Caco-2 (cell line): Measurements from ENCODE around the gene DCD. TPM values are rescaled to one million over a fixed set of nuclear protein-coding genes. Genes with fewer than 3 reads are reported as not detected.

Experiments used
- BruUV-seq: library from RNA; stranded (reverse); fragments of 400-500 nt; replicated peaks from 2 replicates; lab custom pipeline; 2021; lab: Mats Ljungman, UMichigan
- CTCF ChIA-PET: fragments of 300-600 bp; sonication (Branson Sonifier 250); formaldehyde crosslinking; loops from one replicate; lab custom pipeline; 2022; ENCODE audit warnings: antibody characterized with exemption; lab: Charles Lee
- POLR2A ChIA-PET: fragments of 300-600 bp; sonication (Branson Sonifier 250); formaldehyde crosslinking; loops from one replicate; lab custom pipeline; 2022; ENCODE audit warnings: antibody characterized with exemption; lab: Charles Lee
- DNase-seq, 2 experiments: peaks; one replicate each; pipeline versions ENCODE4 v3.0.0 to v3.0.0-alpha.2; 2020 to 2022
- H3K27me3 ChIP-seq: replicated peaks from 2 replicates; pipeline ENCODE4 v1.6.0; 2011; ENCODE audit warnings: low read length; ENCODE audit not compliant: control insufficient read depth, insufficient read depth
- H3K36me3 ChIP-seq: 2 replicates; pipeline ENCODE4 v1.5.1; 2011; ENCODE audit warnings: low read length; ENCODE audit not compliant: control insufficient read depth, insufficient read depth
- H3K4me1 ChIP-seq: fragments of 250-450 bp; sonication (Bioruptor Pico); 2 replicates; pipeline ENCODE4 v1.5.1; 2020; ENCODE audit warnings: mild to moderate bottlenecking
- H3K4me3 ChIP-seq: 2 replicates; pipeline ENCODE4 v1.5.1; 2011; ENCODE audit warnings: low read depth, mild to moderate bottlenecking, control low read depth, low read length
- H3K9me3 ChIP-seq: fragments of 250-450 bp; sonication (Bioruptor Pico); 2 replicates; pipeline ENCODE4 v1.5.1; 2020; ENCODE audit warnings: mild to moderate bottlenecking, moderate library complexity
- H3K27ac Mint-ChIP-seq: one replicate; pipeline ENCODE4 v1.8.0; 2022; ENCODE audit warnings: mixed read lengths; ENCODE audit not compliant: unreplicated experiment
- H3K27me3 Mint-ChIP-seq: one replicate; pipeline ENCODE4 v1.8.0; 2022; ENCODE audit warnings: mixed read lengths; ENCODE audit not compliant: insufficient read depth, unreplicated experiment
- H3K36me3 Mint-ChIP-seq: one replicate; pipeline ENCODE4 v1.8.0; 2022; ENCODE audit warnings: mild to moderate bottlenecking, mixed read lengths; ENCODE audit not compliant: insufficient read depth, unreplicated experiment
- H3K4me1 Mint-ChIP-seq: one replicate; pipeline ENCODE4 v1.8.0; 2022; ENCODE audit warnings: low read depth, mixed read lengths; ENCODE audit not compliant: unreplicated experiment
- H3K4me3 Mint-ChIP-seq: one replicate; pipeline ENCODE4 v1.8.0; 2022; ENCODE audit warnings: mild to moderate bottlenecking, moderate library complexity, mixed read lengths; ENCODE audit not compliant: unreplicated experiment
- H3K9me3 Mint-ChIP-seq: one replicate; pipeline ENCODE4 v1.8.0; 2022; ENCODE audit warnings: mixed read lengths; ENCODE audit not compliant: unreplicated experiment
- CTCF ChIP-seq, 2 experiments: fragments of 200-600 bp in 1 of 2; IDR thresholded peaks; 1 replicate in 1 of 2; 2 replicates in 1 of 2; pipeline versions ENCODE4 v1.5.1 to v1.8.0; 2011 to 2022; ENCODE audit warnings: antibody characterized with exemption in 1 of 2, control low read depth in 1 of 2, inconsistent platforms in 1 of 2, low read depth in 1 of 2, low read length in 1 of 2, mild to moderate bottlenecking in 1 of 2, moderate library complexity in 1 of 2; ENCODE audit not compliant: insufficient read depth in 1 of 2, severe bottlenecking in 1 of 2, unreplicated experiment in 1 of 2
- intact Hi-C: fragments of 100-400 bp; cut with micrococcal nuclease; formaldehyde crosslinking; loops from one replicate; pipeline ENCODE4 v1.10.0; 2022; ENCODE audit not compliant: unreplicated experiment
- total RNA-seq: library from RNA; stranded (reverse); gene quantifications from 2 replicates; pipeline ENCODE4 v1.2.3, GENCODE V29; 2022

Gene DCD
- total RNA-seq, 1 experiment from 2014 or later: not detected

GRCh38 chr12:54653025-54653424, 4.9 kb upstream of the DCD start:
- no peak overlapping the region for H3K4me3 Mint-ChIP-seq
- no peaks in the 10 kb centered on the region for H3K4me1 Mint-ChIP-seq
- H3K9me3 ChIP-seq: no peaks in the 10 kb centered on the region
- TF ChIP-seq CTCF (IDR thresholded peaks at IDR 0.05; ENCODE audit: insufficient read depth in 1 of 2, low read depth in 1 of 2, low read length in 1 of 2, severe bottlenecking in 1 of 2, unreplicated experiment in 1 of 2): no peak
- intact Hi-C loops: no loop called here
- POLR2A ChIA-PET: no interaction called here
- no peak overlapping the region for H3K27ac Mint-ChIP-seq
- H3K27me3 ChIP-seq: no peaks in the 10 kb centered on the region
- no peaks in the 10 kb centered on the region for H3K4me1 ChIP-seq
- no peak for DNase-seq
- H3K36me3 Mint-ChIP-seq: no peaks in the 10 kb centered on the region
- H3K9me3 Mint-ChIP-seq: no peaks in the 10 kb centered on the region
- no peaks in the 10 kb centered on the region for H3K36me3 ChIP-seq
- CTCF ChIA-PET: no interaction called here
- H3K27me3 Mint-ChIP-seq: peaks cover 12% of the 10 kb centered on the region
- BruUV-seq: no TSS peak
- H3K4me3 ChIP-seq: no peak overlapping the region

GRCh38 chr12:54650889-54651288, 2.7 kb upstream of the DCD start:
- H3K27me3 Mint-ChIP-seq: peaks cover 21% of the 10 kb centered on the region
- ChIA-PET POLR2A (no interaction called here), CTCF (no interaction called here)
- H3K36me3 ChIP-seq: no peaks in the 10 kb centered on the region
- peaks cover 2% of the 10 kb centered on the region for H3K27me3 ChIP-seq
- H3K4me1 ChIP-seq: no peaks in the 10 kb centered on the region
- no peaks in the 10 kb centered on the region for H3K4me1 Mint-ChIP-seq
- H3K9me3 ChIP-seq: no peaks in the 10 kb centered on the region
- DNase-seq: no peak
- TF ChIP-seq CTCF (IDR thresholded peaks at IDR 0.05; ENCODE audit: insufficient read depth in 1 of 2, low read depth in 1 of 2, low read length in 1 of 2, severe bottlenecking in 1 of 2, unreplicated experiment in 1 of 2): no peak
- no TSS peak for BruUV-seq
- intact Hi-C loops: no loop called here
- no peak overlapping the region for H3K4me3 ChIP-seq
- no peaks in the 10 kb centered on the region for H3K9me3 Mint-ChIP-seq
- no peak overlapping the region for H3K27ac Mint-ChIP-seq
- no peaks in the 10 kb centered on the region for H3K36me3 Mint-ChIP-seq
- no peak overlapping the region for H3K4me3 Mint-ChIP-seq

- no TSS peak for BruUV-seq
- H3K36me3 ChIP-seq: no peaks in the 10 kb centered on the region
- Mint-ChIP-seq H3K36me3 (no peaks in the 10 kb centered on the region), H3K4me1 (no peaks in the 10 kb centered on the region), H3K4me3 (no peak overlapping the region), H3K27ac (no peak overlapping the region), H3K9me3 (no peaks in the 10 kb centered on the region), H3K27me3 (peaks cover 21% of the 10 kb centered on the region)
- ChIA-PET POLR2A (no interaction called here), CTCF (no interaction called here)
- no peak for DNase-seq
- no peaks in the 10 kb centered on the region for H3K4me1 ChIP-seq
- no peak for TF ChIP-seq CTCF (IDR thresholded peaks at IDR 0.05; ENCODE audit: insufficient read depth in 1 of 2, low read depth in 1 of 2, low read length in 1 of 2, severe bottlenecking in 1 of 2, unreplicated experiment in 1 of 2)
- H3K9me3 ChIP-seq: no peaks in the 10 kb centered on the region
- no peak overlapping the region for H3K4me3 ChIP-seq
- H3K27me3 ChIP-seq: peaks cover 2% of the 10 kb centered on the region
- intact Hi-C loops: no loop called here
Observed at GRCh38 chr12:54650409-54650808, 2.2 kb upstream of the DCD start.
